Subcutaneous adipose tissue (tissue), 4 donors: ENCODE measurements around the gene RECQL. TPM values are rescaled to one million over a fixed set of nuclear protein-coding genes. Genes with fewer than 3 reads are reported as not detected.

Experiments
- CTCF ChIP-seq: fragments of 450-650 bp; IDR thresholded peaks from one replicate; pipeline ENCODE4 v1.5.1; 2016; ENCODE audit warnings: low read depth, mild to moderate bottlenecking, control low read depth, antibody characterized with exemption, moderate library complexity
- total RNA-seq, 4 donors: library from RNA; depleted of rRNA; stranded (reverse); fragments of >200 nt; gene quantifications; one replicate each; pipeline ENCODE4 v1.1.0, GENCODE V29; 2016

Gene RECQL
- total RNA-seq, 4 donors from 2014 or later: 40.1 to 59.5 (median 54.9) TPM

GRCh38 chr12:21505888-21506287, 4.5 kb upstream of the RECQL start:
- TF ChIP-seq CTCF: no peak

- no peak for TF ChIP-seq CTCF
Observed at GRCh38 chr12:21502872-21503271, 1.4 kb upstream of the RECQL start.

GRCh38 chr12:21502164-21502496, 695 bp upstream of the RECQL start:
- no peak for TF ChIP-seq CTCF

- TF ChIP-seq CTCF: no peak
Observed at GRCh38 chr12:21500786-21501257, 613 bp downstream of the RECQL start.

GRCh38 chr12:21499765-21500164, 1.7 kb downstream of the RECQL start:
- no peak for TF ChIP-seq CTCF

GRCh38 chr12:21485998-21486397, 15.4 kb downstream of the RECQL start:
- TF ChIP-seq CTCF: no peak

GRCh38 chr12:21483531-21483930, 17.9 kb downstream of the RECQL start:
- TF ChIP-seq CTCF: no peak
